HEK293 (cell line): Measurements from ENCODE around the gene SPATA4.

Source experiments
- CTCF ChIA-PET: fragments of 350-600 bp; formaldehyde crosslinking; extraction: SDS; loops from one replicate; lab custom pipeline; 2021; ENCODE audit warnings: antibody characterized with exemption; lab: Yijun Ruan, JAX
- POLR2A ChIA-PET: fragments of 300-600 bp; formaldehyde crosslinking; extraction: SDS; loops from one replicate; lab custom pipeline; 2020; ENCODE audit warnings: antibody characterized with exemption, inconsistent platforms; lab: Yijun Ruan, JAX
- H3K27ac ChIP-seq: fragments of 200-500 bp; sonication (Bioruptor generic); 2 replicates; pipeline ENCODE4 v1.5.1; 2014; ENCODE audit warnings: low read depth, low read length, control low read depth, inconsistent platforms; ENCODE audit errors: extremely low read depth
- H3K36me3 ChIP-seq, 2 experiments: fragments of 200-500 bp in 1 of 2; sonication (Bioruptor generic) in 1 of 2; 1 replicate in 1 of 2; 2 replicates in 1 of 2; pipeline ENCODE4 v1.5.1; 2014 to 2017; ENCODE audit warnings: inconsistent platforms in 2 of 2, low read length in 2 of 2; ENCODE audit not compliant: control insufficient read depth in 2 of 2, insufficient read depth in 1 of 2
- H3K4me1 ChIP-seq: fragments of 200-500 bp; sonication (Bioruptor generic); 2 replicates; pipeline ENCODE4 v1.5.1; 2014; ENCODE audit warnings: mild to moderate bottlenecking, low read length, inconsistent platforms; ENCODE audit not compliant: control insufficient read depth, insufficient read depth
- H3K4me3 ChIP-seq: 2 replicates; pipeline ENCODE4 v1.5.1; 2011; ENCODE audit warnings: low read depth, mild to moderate bottlenecking, control low read depth, low read length, moderate library complexity
- H3K9me3 ChIP-seq: fragments of 200-500 bp; sonication (Bioruptor generic); 2 replicates; pipeline ENCODE4 v1.5.1; 2014; ENCODE audit warnings: low read depth, low read length, inconsistent platforms; ENCODE audit not compliant: control insufficient read depth, insufficient read depth
- FEZF1 ChIP-seq: fragments of 450-650 bp; formaldehyde crosslinking; IDR thresholded peaks from 2 replicates; pipeline ENCODE4 v1.5.1; 2016; ENCODE audit warnings: missing biosample characterization, missing genetic modification characterization
- PATZ1 ChIP-seq: fragments of 450-650 bp; formaldehyde crosslinking; IDR thresholded peaks from 2 replicates; pipeline ENCODE4 v1.5.1; 2016; ENCODE audit warnings: missing biosample characterization, missing genetic modification characterization
- PRDM1 ChIP-seq: fragments of 450-650 bp; formaldehyde crosslinking; IDR thresholded peaks from 2 replicates; pipeline ENCODE4; 2016; ENCODE audit warnings: missing biosample characterization, missing genetic modification characterization
- TCF7L2 ChIP-seq: IDR thresholded peaks from 2 replicates; pipeline ENCODE4 v1.6.1; 2011; ENCODE audit warnings: low read depth, mild to moderate bottlenecking, inconsistent platforms, low read length, moderate library complexity, borderline replicate concordance
- ZBTB20 ChIP-seq: fragments of 450-650 bp; formaldehyde crosslinking; IDR thresholded peaks from 2 replicates; pipeline ENCODE4 v1.5.1; 2016; ENCODE audit warnings: missing biosample characterization, missing genetic modification characterization
- ZNF521 ChIP-seq: fragments of 450-650 bp; formaldehyde crosslinking; IDR thresholded peaks from 2 replicates; pipeline ENCODE4 v1.5.1; 2017; ENCODE audit warnings: missing biosample characterization, mild to moderate bottlenecking, missing genetic modification characterization
- ZNF555 ChIP-seq: fragments of 450-650 bp; formaldehyde crosslinking; conservative IDR thresholded peaks from 2 replicates; pipeline ENCODE4 v1.5.1; 2017; ENCODE audit warnings: missing biosample characterization, mild to moderate bottlenecking, missing genetic modification characterization, inconsistent platforms
- ZNF560 ChIP-seq: fragments of 450-650 bp; formaldehyde crosslinking; IDR thresholded peaks from 2 replicates; pipeline ENCODE4 v1.5.1; 2017; ENCODE audit warnings: missing biosample characterization, missing genetic modification characterization, borderline replicate concordance
- ZNF626 ChIP-seq: fragments of 450-650 bp; sonication (Bioruptor Pico); formaldehyde crosslinking; IDR thresholded peaks from 2 replicates; pipeline ENCODE4 v1.5.1; 2018; ENCODE audit warnings: missing biosample characterization, missing genetic modification characterization, inconsistent platforms
- ZNF639 ChIP-seq: fragments of 450-650 bp; formaldehyde crosslinking; IDR thresholded peaks from 2 replicates; pipeline ENCODE4 v1.5.1; 2016; ENCODE audit warnings: missing biosample characterization, missing genetic modification characterization
- ZNF677 ChIP-seq: fragments of 450-650 bp; IDR thresholded peaks from 2 replicates; pipeline ENCODE4 v1.5.0; 2018; ENCODE audit warnings: missing biosample characterization, mild to moderate bottlenecking, missing genetic modification characterization, moderate library complexity
- ZXDB ChIP-seq: fragments of 450-650 bp; formaldehyde crosslinking; IDR thresholded peaks from 2 replicates; pipeline ENCODE4 v1.5.1; 2016; ENCODE audit warnings: missing biosample characterization, missing genetic modification characterization
- TF ChIP-seq, protein P1 (sequence below): fragments of 450-650 bp; formaldehyde crosslinking; IDR thresholded peaks from 2 replicates; pipeline ENCODE4 v1.5.1; 2017; ENCODE audit warnings: missing biosample characterization, missing genetic modification characterization
- TF ChIP-seq, protein P2 (sequence below): fragments of 450-650 bp; formaldehyde crosslinking; IDR thresholded peaks from 2 replicates; pipeline ENCODE4 v1.5.1; 2016; ENCODE audit warnings: missing biosample characterization, missing genetic modification characterization
- TF ChIP-seq, protein P3 (sequence below): fragments of 450-650 bp; formaldehyde crosslinking; IDR thresholded peaks from 2 replicates; pipeline ENCODE4 v1.5.1; 2016; ENCODE audit warnings: missing biosample characterization, missing genetic modification characterization, borderline replicate concordance

The SPATA4 gene

GRCh38 chr4:176137631-176138030, 57.8 kb downstream of the SPATA4 start (continued):
- TF ChIP-seq, protein P1, sequence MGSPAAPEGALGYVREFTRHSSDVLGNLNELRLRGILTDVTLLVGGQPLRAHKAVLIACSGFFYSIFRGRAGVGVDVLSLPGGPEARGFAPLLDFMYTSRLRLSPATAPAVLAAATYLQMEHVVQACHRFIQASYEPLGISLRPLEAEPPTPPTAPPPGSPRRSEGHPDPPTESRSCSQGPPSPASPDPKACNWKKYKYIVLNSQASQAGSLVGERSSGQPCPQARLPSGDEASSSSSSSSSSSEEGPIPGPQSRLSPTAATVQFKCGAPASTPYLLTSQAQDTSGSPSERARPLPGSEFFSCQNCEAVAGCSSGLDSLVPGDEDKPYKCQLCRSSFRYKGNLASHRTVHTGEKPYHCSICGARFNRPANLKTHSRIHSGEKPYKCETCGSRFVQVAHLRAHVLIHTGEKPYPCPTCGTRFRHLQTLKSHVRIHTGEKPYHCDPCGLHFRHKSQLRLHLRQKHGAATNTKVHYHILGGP (tag by site-specific recombination) = no peak
- no peak for TF ChIP-seq ZNF560 (tag by site-specific recombination)
- TF ChIP-seq, protein P2, sequence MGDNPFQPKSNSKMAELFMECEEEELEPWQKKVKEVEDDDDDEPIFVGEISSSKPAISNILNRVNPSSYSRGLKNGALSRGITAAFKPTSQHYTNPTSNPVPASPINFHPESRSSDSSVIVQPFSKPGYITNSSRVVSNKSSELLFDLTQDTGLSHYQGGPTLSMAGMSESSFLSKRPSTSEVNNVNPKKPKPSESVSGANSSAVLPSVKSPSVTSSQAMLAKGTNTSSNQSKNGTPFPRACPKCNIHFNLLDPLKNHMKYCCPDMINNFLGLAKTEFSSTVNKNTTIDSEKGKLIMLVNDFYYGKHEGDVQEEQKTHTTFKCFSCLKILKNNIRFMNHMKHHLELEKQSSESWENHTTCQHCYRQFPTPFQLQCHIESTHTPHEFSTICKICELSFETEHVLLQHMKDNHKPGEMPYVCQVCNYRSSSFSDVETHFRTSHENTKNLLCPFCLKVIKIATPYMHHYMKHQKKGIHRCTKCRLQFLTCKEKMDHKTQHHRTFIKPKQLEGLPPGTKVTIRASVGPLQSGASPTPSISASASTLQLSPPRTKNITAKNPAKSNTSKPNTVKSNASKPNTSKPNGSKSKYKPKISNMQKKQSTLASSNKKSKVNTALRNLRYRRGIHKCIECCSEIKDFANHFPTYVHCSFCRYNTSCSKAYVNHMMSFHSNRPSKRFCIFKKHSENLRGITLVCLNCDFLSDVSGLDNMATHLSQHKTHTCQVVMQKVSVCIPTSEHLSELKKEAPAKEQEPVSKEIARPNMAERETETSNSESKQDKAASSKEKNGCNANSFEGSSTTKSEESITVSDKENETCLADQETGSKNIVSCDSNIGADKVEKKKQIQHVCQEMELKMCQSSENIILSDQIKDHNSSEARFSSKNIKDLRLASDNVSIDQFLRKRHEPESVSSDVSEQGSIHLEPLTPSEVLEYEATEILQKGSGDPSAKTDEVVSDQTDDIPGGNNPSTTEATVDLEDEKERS (tag by site-specific recombination) = no peak
- TF ChIP-seq ZNF521 (tag by site-specific recombination) = no peak
- TF ChIP-seq, all 188 proteins: peak for 0

GRCh38 chr4:176134670-176135069, 60.7 kb downstream of the SPATA4 start:
- POLR2A ChIA-PET = no interaction called here
- H3K4me3 ChIP-seq = no peak overlapping the region
- CTCF ChIA-PET = no interaction called here
- no peak overlapping the region for H3K27ac ChIP-seq
- no peaks in the 10 kb centered on the region for H3K4me1 ChIP-seq
- no peaks in the 10 kb centered on the region for H3K36me3 ChIP-seq
- TF ChIP-seq PRDM1 (tag by site-specific recombination) = no peak
- TF ChIP-seq ZNF626 (tag by site-specific recombination) = no peak
- no peak for TF ChIP-seq PATZ1 (tag by site-specific recombination)
- no peak for TF ChIP-seq ZNF555 (tag by site-specific recombination)
- no peak for TF ChIP-seq TCF7L2
- TF ChIP-seq ZNF639 (tag by site-specific recombination) = no peak
- TF ChIP-seq ZXDB (tag by site-specific recombination) = no peak
- TF ChIP-seq FEZF1 = no peak
- TF ChIP-seq ZBTB20 (tag by site-specific recombination) = no peak
- TF ChIP-seq, protein P3, sequence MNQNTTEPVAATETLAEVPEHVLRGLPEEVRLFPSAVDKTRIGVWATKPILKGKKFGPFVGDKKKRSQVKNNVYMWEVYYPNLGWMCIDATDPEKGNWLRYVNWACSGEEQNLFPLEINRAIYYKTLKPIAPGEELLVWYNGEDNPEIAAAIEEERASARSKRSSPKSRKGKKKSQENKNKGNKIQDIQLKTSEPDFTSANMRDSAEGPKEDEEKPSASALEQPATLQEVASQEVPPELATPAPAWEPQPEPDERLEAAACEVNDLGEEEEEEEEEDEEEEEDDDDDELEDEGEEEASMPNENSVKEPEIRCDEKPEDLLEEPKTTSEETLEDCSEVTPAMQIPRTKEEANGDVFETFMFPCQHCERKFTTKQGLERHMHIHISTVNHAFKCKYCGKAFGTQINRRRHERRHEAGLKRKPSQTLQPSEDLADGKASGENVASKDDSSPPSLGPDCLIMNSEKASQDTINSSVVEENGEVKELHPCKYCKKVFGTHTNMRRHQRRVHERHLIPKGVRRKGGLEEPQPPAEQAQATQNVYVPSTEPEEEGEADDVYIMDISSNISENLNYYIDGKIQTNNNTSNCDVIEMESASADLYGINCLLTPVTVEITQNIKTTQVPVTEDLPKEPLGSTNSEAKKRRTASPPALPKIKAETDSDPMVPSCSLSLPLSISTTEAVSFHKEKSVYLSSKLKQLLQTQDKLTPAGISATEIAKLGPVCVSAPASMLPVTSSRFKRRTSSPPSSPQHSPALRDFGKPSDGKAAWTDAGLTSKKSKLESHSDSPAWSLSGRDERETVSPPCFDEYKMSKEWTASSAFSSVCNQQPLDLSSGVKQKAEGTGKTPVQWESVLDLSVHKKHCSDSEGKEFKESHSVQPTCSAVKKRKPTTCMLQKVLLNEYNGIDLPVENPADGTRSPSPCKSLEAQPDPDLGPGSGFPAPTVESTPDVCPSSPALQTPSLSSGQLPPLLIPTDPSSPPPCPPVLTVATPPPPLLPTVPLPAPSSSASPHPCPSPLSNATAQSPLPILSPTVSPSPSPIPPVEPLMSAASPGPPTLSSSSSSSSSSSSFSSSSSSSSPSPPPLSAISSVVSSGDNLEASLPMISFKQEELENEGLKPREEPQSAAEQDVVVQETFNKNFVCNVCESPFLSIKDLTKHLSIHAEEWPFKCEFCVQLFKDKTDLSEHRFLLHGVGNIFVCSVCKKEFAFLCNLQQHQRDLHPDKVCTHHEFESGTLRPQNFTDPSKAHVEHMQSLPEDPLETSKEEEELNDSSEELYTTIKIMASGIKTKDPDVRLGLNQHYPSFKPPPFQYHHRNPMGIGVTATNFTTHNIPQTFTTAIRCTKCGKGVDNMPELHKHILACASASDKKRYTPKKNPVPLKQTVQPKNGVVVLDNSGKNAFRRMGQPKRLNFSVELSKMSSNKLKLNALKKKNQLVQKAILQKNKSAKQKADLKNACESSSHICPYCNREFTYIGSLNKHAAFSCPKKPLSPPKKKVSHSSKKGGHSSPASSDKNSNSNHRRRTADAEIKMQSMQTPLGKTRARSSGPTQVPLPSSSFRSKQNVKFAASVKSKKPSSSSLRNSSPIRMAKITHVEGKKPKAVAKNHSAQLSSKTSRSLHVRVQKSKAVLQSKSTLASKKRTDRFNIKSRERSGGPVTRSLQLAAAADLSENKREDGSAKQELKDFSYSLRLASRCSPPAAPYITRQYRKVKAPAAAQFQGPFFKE (tag by site-specific recombination) = no peak
- TF ChIP-seq ZNF677 (tag by site-specific recombination) = no peak
- no peaks in the 10 kb centered on the region for H3K9me3 ChIP-seq
